ENCODE measurements around the gene SERPINC1.

DNA sequence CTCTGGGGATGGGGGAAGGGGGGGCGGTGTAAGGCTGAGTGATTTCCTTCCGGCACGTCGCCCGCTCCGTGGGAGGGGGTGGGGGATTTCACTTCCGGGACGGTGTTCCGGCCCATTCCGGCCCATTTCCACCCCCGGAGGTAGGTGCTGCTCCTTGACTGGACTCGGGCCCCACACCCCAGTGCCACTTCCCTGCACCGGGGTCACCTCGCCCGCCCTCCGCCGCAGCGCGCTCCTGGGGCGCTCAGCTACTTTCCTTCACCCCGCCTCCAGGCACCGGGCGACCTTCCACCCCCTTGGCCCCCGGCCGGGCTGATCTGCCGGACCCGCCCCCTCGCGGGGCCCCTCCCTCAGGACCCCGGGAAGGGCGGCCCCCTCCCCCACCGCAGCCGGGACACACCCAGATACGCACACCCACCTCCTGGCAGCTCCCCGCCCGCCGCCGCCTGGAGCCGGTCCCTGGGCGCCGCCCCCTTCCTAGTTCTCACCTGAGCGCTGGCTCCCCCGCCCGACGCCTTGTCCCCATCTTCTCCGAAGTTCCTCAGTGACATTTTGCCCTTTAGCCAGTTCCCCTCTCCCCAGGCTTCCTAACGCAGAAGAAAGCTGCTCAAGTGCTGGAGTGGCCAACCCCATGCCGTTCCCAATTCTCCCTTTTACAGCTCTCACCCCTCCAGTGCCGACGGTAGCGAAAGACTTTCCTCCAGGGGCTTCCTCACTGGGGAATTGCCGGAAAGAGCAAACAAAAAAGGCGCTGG is 48.7 kb downstream of the SERPINC1 start, which contains the start of gene ZBTB37:
- TF ChIP-seq POLR2AphosphoS5 (IDR thresholded peaks at IDR 0.05; ENCODE audit: borderline replicate concordance, low read depth, low read length): no peak
- no peak for TF ChIP-seq EZH2 (IDR thresholded peaks at IDR 0.05)
- TF ChIP-seq FOXP2 (optimal IDR thresholded peaks at IDR 0.05; ENCODE audit: control extremely low read depth, extremely low read length, insufficient read depth): peak; percentile 14

All from SK-N-MC (cell line).